HG03354 (cell line): ENCODE results near the gene NDOR1.
A peak's percentile ranks its signal among the peaks of the same experiment; 100 is the strongest.
"Not testable (repeated sequence)": the region's sequence is repeated elsewhere in the genome, so short reads cannot be mapped to it uniquely, and the experiment has no call there.

ENCODE experiments used
- ATAC-seq: cut with Tn5 transposase; IDR thresholded peaks from one replicate; pipeline ENCODE4 v1.9.1; 2021; ENCODE audit warnings: mild to moderate bottlenecking; ENCODE audit not compliant: unreplicated experiment, poor library complexity, severe bottlenecking

Gene NDOR1

GRCh38 chr9:137228968-137229896, 23.7 kb downstream of the NDOR1 start:
- ATAC-seq: no peak

- no peak for ATAC-seq
Measured at GRCh38 chr9:137229903-137230704, 24.6 kb downstream of the NDOR1 start.

- ATAC-seq: no peak
Measured at GRCh38 chr9:137230705-137231371, 25.3 kb downstream of the NDOR1 start, which contains the start of gene SLC34A3. Gene SLC34A3 (plus strand): TSS chr9:137230901. CDS start chr9:137231703, 802 bp downstream.

- no peak for ATAC-seq
Measured at GRCh38 chr9:137231372-137232039, 26.0 kb downstream of the NDOR1 start.

- no peak for ATAC-seq
Measured at GRCh38 chr9:137232101-137232500, 26.6 kb downstream of the NDOR1 start.

GRCh38 chr9:137232510-137232909, 27.0 kb downstream of the NDOR1 start:
- no peak for ATAC-seq

GRCh38 chr9:137233143-137233980, 27.9 kb downstream of the NDOR1 start:
- ATAC-seq: no peak

GRCh38 chr9:137234055-137234697, 28.7 kb downstream of the NDOR1 start:
- ATAC-seq: no peak

- no peak for ATAC-seq
Measured at GRCh38 chr9:137234758-137235423, 29.4 kb downstream of the NDOR1 start.

- no peak for ATAC-seq
Measured at GRCh38 chr9:137235424-137236237, 30.1 kb downstream of the NDOR1 start.

GRCh38 chr9:137236238-137236935, 30.9 kb downstream of the NDOR1 start:
- peak; percentile 25 for ATAC-seq

GRCh38 chr9:137236936-137237421, 31.5 kb downstream of the NDOR1 start:
- ATAC-seq: no peak

- no peak for ATAC-seq
Measured at GRCh38 chr9:137237759-137238726, 32.5 kb downstream of the NDOR1 start.

- not testable (repeated sequence) for ATAC-seq
Measured at GRCh38 chr9:137239541-137240200, 34.2 kb downstream of the NDOR1 start.
